ENCODE measurements around the gene TMOD1. TPM values are rescaled to one million over a fixed set of nuclear protein-coding genes. Genes with fewer than 3 reads are reported as not detected.

TMOD1 gene
- total and polyA plus RNA-seq, 9 of the 15 experiments (the other 6 are each of a cell fraction or from before 2014, with no cell fraction given): 7.1 to 41.2 (median 14.2) TPM

GRCh38 chr9:97504381-97505216 is 3.1 kb downstream of the TMOD1 start (continued):
- TF ChIP-seq EP400 (IDR thresholded peaks at IDR 0.05) (no peak), ZNF586 (CRISPR knock-in tag; conservative IDR thresholded peaks at IDR 0.05) (no peak), TAF7 (tag; IDR thresholded peaks at IDR 0.05) (no peak), HNRNPH1 (optimal IDR thresholded peaks at IDR 0.05; ENCODE audit: low read depth, low read length) (no peak), SIRT6 (IDR thresholded peaks at IDR 0.05; ENCODE audit: low read depth, low read length) (no peak), SMARCA4 (IDR thresholded peaks at IDR 0.05) (peak; percentile 47; the same call in 1 of the 2 replicates), ZNF696 (CRISPR knock-in tag; conservative IDR thresholded peaks at IDR 0.05) (no peak), ETV1 (tag; conservative IDR thresholded peaks at IDR 0.05; ENCODE audit: low read depth) (no peak), ZNF232 (CRISPR knock-in tag; IDR thresholded peaks at IDR 0.05) (no peak), ZNF311 (CRISPR knock-in tag; IDR thresholded peaks at IDR 0.05) (no peak), CCAR2 (IDR thresholded peaks at IDR 0.05; ENCODE audit: low read depth, low read length) (no peak), L3MBTL2 (IDR thresholded peaks at IDR 0.05) (no peak), DPF2 (IDR thresholded peaks at IDR 0.05) (peak; percentile 67), CHD2 (IDR thresholded peaks at IDR 0.05; ENCODE audit: low read depth, low read length) (no peak), PHF20 (IDR thresholded peaks at IDR 0.05; ENCODE audit: partially characterized antibody) (no peak), GTF2A2 (tag; IDR thresholded peaks at IDR 0.05) (no peak), FOXP1 (CRISPR knock-in tag; IDR thresholded peaks at IDR 0.05) (no peak), ZNF133 (CRISPR knock-in tag; IDR thresholded peaks at IDR 0.05) (no peak), PTRF (tag; IDR thresholded peaks at IDR 0.05) (no peak), SMARCE1 (IDR thresholded peaks at IDR 0.05) (no peak), THAP12 (CRISPR knock-in tag; IDR thresholded peaks at IDR 0.05) (no peak), CREB5 (CRISPR knock-in tag; IDR thresholded peaks at IDR 0.05) (no peak), ZNF592 (IDR thresholded peaks at IDR 0.05) (0 out of 2 replicates have a peak, but pooled peaks have one; percentile 13)

All from K562 (cell line).